Thyroid gland (tissue), 4 donors: Measurements from ENCODE around the gene KRTAP10-7.

Experiments
- CTCF ChIP-seq, 6 experiments: fragments of 200-600 bp in 3 of 6; fragments of 450-650 bp in 3 of 6; sonication (generic) in 3 of 6; IDR thresholded peaks; one replicate each; pipeline ENCODE4 v1.5.1; 2016 to 2019; ENCODE audit warnings: antibody characterized with exemption in 6 of 6, mild to moderate bottlenecking in 2 of 6, inconsistent platforms in 1 of 6, moderate library complexity in 1 of 6
- POLR2A ChIP-seq, 2 donors: fragments of 450-650 bp; IDR thresholded peaks; one replicate each; pipeline ENCODE4 v1.6.1; 2017; ENCODE audit warnings: antibody characterized with exemption in 2 of 2, mild to moderate bottlenecking in 2 of 2, moderate library complexity in 1 of 2

- TF ChIP-seq POLR2A (IDR thresholded peaks at IDR 0.05) (no peak), CTCF (IDR thresholded peaks at IDR 0.05) (no peak)
Measured at GRCh38 chr21:44585892-44586291, 14.5 kb upstream of the KRTAP10-7 start.
